HG03432 (cell line): ENCODE measurements around the gene SPINT2.
A peak's percentile ranks its signal among the peaks of the same experiment; 100 is the strongest.
"Not testable (repeated sequence)": the region's sequence is repeated elsewhere in the genome, so short reads cannot be mapped to it uniquely, and the experiment has no call there.

Experiments used
- ATAC-seq: cut with Tn5 transposase; IDR thresholded peaks from one replicate; pipeline ENCODE4 v1.9.1; 2021; ENCODE audit warnings: mild to moderate bottlenecking, moderate library complexity; ENCODE audit not compliant: unreplicated experiment

The SPINT2 gene

DNA sequence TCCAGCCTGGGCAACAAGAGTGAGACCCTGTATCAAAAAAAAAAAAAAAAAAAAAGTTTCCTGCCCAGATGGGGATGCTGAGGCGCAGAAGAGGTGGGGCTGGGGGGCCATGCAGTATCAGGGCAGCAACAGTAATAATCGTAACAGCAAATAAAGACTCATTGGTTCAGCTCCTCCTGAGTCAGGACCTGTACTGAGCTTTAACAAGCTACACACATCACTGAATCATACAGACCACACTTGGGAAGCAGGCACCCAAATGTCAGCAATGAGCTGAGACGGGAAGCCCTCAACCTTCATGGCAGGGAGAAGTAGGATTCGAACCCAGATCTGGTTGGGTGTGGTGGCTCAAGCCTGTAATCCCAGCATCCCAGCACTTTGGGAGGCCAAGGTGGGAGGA is 29.8 kb upstream of the SPINT2 start:
- ATAC-seq: no peak

DNA sequence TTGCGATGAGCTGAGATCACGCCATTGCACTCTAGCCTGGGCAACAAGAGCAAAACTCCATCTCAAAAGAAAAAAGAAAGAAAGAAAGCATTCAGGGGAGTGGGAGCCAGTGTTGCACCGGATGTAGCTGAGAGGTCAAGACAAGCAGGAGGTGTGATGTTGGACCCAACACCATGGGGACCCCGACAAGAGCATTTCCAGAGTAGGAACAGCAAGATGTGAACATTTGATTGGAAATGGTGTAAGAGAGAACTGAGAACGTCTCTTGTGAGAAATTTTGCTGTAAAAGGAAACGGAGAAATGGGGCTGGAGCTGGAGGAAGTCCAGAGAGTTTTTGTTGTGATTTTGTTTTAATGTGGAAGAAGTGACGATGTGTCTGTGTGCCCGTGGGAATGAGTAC is 24.6 kb upstream of the SPINT2 start:
- ATAC-seq: no peak

DNA sequence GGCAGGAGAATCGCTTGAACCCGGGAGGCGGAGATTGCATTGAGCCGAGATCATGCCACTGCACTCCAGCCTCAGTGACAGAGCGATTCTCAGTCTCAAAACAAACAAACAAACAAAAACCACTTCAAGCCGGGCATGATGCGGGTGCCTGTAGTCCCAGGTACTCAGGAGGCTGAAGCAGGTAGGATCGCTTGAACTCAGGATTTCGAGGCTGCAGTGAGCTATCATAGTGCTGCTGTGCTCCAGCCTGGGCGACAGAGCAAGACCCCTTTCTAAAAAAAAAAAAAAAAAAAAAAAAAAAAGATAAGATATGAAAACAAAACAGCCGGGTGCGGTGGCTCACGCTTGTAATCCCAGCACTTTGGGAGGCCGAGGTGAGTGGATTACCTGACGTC is 21.1 kb upstream of the SPINT2 start:
- no peak for ATAC-seq

DNA sequence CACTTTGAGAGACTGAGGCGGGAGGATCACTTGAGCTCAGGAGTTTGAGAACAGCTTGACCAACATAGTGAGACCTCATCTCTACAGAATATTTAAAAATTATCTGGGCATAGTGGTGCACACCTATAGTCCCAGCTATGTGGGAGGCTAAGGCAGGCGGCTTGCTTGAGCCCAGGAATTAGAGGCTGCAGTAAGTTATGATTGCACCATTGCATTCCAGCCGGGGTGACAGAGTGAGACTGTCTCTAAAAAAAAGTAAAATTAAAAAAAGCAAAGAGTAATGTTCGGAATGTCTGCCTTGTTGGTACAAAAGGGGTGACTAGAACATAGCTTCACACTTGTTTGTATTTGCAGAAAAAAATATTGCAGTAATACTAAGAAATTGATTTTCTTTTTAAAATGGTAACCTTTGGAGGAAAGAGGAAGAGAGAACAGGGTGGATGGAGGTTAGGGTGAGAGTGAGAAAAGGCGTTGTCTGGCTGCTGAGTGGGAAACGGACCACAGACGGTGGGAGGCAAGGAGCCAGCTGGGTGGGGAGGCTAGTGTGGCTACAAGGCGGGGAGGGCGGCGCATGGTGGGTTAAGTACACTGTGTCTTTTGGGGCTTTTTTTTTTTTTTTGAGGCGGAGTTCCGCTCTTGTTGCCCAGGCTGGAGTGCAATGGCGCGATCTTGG is 18.4 kb upstream of the SPINT2 start:
- ATAC-seq: no peak

DNA sequence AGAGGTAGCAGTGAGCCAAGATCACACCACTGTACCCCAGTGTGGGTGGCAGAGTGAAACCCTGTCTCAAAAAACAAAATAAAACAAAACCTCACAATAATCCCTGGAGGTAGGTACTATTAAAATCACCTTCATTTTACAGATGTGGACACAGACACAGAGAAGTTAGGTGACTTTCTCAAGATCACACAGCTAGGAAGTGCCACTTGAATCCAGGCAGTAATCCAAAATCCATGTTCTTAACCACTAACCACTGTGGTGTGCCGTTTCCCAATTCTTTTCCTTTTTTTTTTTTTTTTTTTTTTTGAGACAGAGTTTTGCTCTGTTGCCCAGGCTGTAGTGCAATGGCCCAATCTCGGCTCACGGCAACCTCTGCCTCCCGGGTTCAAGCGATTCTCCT is 17.2 kb upstream of the SPINT2 start:
- no peak for ATAC-seq

DNA sequence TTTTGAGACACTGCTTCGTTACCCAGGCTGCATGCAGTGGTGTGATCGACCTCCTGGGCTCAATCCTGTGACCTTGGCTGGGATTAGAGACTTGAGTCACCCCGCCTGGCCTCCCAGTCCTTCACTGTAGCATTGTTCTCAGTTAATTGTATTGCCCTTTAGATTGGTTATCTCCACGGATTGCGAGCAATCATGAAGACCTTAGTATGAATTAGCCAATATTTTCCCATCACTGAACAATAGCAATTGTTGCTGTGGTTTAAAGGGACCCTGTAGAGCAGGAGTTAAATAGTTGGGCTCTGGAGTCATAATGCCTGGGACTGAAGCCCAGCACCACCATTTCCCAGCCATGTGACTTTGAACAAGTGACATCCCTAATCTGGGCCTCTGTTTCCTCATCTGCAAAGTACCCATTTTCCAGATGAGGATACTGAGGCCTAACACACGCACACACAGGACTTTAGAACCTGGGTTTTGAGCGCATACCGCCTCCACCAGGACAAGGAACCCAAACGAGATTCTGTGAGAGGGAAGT is 16.6 kb upstream of the SPINT2 start:
- no peak for ATAC-seq

DNA sequence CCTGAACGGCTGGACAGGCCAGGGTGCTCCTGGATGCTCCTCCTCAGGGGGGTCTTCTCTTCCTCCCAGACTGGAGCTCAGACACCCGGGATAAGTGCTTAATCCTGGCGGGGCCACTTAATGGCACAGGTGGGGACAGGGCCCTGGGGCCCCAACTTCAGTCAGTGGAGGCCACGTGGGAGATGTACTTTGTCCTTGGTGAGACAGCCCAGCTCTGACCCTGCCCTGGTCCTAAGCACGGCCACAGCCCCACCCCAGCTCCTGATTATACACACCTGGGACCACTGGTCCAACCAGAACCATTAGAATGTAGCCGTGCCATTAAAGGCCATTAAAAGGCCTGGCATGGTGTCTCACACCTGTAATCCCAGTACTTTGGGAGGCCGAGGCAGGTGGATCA is 16.0 kb upstream of the SPINT2 start:
- ATAC-seq: no peak

DNA sequence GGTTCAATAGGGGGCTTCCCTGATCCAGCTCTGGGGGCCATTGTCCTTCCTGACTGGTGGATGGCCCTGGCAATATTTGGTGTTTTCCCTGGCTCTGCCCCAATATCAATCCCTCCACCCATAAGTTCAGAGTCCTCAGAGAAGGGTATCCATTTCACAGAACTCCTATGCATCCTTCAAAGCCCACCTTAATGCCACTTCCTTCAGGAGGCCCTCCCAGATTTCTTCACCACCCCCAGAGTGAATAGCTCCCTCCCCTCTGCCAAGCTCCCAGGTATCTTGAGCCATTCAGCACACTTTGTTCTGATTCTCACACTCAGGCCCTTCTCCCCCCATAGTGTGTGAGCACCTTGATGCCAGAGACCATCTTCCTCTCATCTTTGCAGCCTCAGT is 13.9 kb upstream of the SPINT2 start:
- ATAC-seq: no peak

DNA sequence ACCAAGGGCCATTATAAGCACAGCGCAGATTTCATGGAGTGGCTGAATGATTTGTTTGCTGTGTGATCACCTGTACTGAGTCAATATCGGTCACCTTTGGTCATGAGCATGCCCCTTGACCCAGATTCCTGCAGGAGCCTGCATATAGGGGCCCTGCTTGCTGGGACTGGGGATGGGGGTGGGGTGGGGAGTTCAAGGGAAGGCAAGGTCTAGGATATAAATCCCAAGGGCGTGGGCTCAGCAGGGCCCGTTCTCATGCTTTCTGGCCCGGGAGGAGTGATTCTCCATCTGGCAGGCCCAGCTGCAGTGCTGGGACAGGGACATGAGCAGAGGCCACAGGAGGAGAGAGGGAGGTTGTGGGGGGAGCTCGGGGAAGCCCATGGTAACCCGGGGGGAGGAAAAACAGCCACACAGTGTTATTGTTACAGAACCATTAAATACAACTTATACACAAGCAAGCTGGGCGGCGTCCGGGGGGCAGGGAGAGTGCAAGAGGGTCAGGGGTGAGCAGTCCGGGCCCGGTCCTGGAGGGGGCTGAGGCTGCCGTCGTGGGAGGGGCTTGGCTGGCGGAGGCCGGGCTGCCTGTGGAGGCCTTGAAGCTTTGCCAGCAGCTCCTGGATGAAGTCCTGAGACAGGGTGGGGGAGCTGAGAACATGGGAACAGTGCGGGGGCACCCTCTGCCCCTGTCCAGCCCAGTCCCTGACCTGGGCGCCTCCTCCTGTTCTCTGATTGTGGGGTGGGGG is 13.4 kb upstream of the SPINT2 start:
- no peak for ATAC-seq

DNA sequence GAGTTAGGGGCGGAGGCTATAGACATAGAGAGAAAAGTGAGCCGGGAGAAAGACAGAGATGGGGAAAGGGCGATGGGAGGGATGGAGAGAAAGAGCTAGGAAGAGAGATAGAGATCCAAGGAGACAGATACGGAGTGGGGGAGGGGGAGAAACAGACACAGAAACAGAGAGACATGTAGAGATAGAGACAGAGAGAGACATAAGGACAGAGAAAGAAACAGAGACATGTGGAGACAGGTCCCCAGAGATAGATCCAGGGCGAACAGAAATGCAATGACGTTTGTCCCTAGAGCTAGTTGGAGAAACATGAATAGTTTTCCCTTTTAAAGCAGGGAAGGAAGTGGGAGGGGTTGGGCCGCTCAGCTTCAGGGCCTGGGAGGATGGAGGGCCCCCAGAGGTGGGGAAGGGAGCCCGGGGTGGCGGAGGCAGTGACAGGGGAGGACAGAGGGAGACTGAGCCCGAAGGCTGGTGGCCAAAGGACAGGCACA is 12.8 kb upstream of the SPINT2 start:
- ATAC-seq: no peak

DNA sequence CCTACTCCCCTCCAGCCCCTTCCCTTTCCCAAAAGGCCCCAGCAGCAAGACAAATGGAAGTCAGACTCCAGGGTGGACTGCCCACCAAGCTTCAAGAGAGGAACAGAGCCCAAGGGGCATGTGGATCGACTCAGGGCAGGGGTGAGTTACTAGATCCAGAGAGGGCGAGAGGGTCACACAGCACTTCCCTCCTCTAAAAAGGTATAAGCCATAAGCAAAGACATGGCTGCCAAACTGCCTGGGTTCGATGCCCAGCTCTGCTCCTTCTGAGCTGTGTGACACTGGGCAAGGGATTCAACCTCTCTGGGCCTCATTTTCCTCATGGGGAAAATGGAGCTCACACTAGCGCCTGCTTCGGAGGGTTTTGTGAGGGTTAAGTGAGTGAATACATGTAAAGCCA is 12.0 kb upstream of the SPINT2 start:
- no peak for ATAC-seq

DNA sequence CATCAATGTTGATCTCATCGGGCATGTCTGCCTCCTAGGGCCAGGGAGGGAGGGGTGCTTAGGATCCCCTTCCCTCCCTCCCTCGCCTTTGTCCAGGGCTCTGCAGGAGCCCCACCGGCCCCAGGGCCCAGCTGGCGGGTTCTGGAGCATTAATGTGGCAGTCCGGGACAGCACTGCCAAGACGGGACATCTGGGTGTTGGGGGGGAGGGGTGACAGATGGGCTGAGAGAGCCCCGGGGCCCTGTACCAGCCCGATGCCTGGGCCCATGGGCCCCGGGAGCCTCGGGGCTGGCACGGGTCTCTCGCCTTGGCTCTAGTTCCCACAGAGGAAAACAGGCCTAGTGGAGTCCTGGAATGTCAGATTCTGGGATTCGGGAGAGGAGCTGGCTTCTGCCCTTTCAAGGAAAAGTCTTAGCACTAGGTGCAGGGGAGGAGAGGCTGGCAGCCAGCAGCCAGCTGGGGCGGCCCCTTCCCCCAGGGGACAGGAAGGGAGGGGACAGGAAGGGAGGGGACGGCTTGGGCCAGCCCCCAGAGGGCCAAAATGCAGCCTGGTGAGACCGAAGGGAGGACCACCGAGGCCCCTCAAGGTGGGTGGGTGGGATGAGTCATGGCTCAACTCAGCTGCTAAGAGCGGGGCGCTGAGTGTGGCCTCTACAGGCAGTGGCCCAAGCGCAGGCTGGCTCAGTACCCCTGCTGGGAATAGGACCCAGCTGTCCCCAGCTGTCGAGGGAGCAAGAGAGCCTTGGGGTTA is 11.3 kb upstream of the SPINT2 start:
- no peak for ATAC-seq

DNA sequence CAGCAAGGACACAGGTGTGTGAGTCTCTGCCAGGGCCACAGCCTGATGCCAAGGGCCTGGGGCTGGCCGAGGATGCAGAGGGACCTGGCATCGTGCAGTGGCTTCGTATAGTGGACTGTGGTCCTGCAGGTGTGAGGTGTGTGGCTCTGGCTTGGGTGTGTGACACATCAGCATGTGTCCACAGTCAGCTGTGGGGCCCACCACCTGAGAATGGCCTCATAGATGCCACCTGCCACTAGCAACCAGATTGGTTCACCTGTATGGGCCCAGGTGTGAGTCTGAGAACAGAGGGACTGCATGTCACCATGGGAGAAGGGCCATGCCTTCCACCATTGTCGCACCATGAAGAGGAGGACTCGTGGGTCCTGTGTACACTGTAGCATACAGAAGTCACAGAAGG is 10.6 kb upstream of the SPINT2 start:
- ATAC-seq: no peak

DNA sequence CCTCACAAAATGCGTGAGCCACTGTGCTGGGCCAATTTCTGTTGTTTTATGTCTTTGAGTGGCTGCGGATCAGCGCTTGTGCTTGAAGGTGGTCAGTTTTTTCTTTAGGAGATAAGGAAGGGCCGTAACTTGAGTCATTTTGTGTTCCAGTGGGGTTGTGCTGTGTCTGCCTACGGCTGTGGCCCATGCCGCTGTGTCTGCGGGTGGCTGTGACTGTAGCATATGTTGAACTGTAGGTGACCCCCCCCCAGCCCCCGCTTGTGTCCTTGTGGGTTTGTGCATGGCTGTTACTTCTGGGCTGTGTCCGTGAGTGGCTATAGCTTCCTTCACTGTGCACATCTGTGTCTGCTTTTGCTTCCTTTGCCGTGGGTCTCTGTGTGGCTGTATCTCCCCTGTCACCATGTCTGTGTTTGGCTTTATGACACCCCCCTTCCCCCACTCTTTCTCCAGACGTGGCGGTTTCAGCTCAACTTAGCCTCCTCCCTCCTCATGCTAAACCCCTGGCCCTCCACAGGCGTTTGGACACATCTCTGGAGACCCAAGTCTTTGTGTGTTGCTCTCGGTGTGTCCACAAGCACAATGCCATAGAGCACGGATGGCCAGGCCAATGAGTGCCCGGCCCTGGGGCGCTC is 8.9 kb upstream of the SPINT2 start:
- ATAC-seq: no peak

DNA sequence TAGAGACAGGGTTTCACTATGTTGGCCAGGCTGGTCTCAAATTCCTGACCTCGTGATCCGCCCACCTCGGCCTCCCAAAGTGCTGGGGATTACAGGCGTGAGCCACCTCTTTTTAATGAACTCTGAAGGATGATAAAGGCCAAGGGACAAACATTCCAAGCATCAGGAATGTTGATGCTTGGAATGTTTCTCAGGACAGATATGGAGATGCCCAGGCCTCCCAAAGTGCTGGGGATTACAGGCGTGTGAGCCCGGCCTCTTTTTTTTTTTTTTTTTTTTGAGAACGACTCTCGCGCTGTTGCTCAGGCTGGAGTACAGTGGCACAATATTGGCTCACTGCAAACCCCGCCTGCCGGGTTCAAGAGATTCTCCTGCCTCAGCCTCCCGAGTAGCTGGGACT is 2.4 kb upstream of the SPINT2 start:
- ATAC-seq: not testable (repeated sequence)

DNA sequence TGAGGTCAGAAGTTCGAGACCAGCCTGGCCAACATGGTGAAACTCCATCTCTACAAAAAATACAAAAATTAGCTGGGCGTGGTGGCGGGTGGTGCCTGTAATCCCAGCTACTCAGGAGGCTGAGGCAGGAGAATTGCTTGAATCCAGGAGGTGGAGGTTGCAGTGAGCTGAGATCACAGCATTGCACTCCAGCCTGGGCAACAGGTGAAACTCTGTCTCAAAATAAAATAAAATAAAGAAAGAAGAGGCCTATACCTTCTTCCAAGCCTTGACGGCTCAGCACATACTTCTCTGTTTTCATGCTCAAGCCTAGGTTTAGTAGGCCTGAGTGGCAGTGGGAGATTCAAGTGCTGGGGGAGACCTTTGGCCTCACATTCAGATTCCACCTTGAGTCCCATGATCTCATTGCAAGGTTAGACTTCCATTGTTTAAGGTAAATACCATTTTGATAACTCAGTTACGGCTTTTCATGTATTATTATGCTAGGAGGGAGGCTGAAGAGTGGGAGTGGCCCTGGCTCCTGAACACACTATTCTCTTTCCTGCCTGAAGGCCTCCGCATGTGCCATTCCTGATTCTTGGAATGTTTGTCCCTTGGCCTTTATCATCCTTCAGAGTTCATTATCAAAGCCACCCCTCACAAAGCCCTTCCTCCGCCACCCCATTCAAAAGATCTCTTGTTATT is 1.6 kb upstream of the SPINT2 start:
- ATAC-seq: no peak

DNA sequence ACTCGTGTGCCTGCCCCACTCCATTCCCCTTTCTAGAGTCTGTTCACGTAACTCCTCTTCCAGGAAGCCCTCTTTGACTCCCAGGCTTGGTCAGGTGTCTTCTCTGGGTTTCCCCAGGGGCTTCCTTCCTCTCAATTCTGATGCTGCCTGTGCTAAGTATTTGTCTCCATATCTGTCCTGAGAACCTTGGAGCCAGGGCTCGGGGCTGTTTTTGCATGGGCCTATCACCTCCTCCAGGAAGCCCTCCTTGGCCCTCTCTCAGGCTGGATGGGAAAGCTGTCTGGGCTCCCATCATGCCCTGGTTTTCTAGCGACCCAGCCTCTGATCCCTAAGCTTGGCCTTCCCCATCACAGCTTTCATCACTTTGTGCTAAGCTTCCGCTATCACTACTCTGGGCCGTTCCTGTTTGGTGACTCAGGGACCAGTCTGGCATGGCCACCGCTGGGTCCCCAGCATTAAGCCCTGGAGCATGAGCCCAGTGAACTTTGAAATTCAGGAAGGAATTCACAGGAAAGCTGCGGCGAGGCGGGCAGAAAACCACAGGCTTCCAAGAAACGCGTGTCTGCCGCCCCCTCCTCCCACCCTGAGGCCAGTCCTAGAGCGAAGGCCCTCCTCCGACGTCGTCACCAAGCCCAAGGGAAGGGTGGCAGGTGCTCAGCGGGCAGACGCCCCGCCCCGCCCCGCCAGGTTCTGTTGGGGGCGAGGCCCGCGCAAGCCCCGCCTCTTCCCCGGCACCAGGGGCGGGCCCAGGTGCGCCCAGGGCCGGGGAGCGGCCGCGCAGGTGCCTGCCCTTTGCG is 486 bp upstream of the SPINT2 start:
- ATAC-seq: peak; percentile 51

DNA sequence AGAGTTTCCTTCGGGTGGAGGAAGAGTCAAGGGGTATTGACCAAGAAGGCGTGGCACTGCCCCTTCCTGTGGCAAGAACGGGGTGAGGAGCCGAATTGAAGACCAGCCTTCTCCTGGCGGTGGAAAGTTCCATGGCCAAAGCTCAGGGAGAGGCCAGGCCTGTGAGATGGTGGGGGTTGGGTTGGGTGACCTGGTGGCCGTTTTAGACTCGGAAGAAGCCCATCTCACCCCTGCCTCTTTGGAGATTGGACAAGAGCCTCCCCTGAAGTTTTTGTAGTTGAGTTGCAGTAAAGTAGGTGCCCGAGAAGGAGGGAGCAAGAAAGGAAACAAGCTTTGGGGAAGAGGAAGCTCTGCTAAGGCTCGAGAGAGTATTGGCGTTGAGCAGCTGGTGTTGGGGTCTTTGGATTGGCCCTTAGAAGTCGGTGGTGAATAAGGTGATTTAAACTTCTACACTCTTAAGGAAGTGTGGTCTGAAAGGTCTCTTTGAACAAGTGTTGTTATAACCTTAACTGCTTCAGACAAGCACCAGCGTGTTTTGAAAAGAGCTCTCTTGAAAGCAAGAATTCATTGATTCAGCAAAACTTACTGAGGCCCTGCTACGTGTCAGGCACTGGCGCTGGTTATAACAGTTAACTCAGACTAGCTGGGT is 964 bp downstream of the SPINT2 start:
- no peak for ATAC-seq

DNA sequence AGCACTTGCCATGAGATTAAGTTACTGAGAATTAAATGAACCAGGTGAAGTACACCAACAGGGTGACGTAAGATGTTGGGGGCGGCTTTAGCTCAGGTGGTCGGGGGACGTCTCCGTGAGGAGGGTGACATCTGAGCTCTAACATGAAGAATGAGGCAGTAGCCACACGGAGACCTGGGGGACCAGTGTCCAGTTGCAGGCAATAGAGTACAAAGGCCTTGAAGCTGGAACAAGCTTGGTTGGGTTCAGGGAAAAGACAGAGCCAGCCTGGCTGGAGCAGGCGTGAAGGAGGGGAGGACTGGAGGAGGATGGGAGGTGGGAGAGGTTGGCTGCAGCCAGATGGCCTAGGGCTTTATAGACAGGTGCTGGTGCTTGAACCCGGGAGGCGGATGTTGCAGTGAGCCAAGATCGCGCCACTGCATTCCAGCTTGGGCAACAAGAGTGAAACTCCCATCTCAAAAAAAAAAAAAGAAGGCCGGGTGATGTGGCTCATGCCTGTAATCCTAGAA is 1.6 kb downstream of the SPINT2 start:
- ATAC-seq: no peak
